HuH-7 (cell line): ENCODE data around the gene IGDCC3.

ENCODE experiments used
- DNase-seq: peaks from one replicate; pipeline ENCODE4 v3.0.0; 2011; ENCODE audit warnings: low spot score

The IGDCC3 gene

DNA sequence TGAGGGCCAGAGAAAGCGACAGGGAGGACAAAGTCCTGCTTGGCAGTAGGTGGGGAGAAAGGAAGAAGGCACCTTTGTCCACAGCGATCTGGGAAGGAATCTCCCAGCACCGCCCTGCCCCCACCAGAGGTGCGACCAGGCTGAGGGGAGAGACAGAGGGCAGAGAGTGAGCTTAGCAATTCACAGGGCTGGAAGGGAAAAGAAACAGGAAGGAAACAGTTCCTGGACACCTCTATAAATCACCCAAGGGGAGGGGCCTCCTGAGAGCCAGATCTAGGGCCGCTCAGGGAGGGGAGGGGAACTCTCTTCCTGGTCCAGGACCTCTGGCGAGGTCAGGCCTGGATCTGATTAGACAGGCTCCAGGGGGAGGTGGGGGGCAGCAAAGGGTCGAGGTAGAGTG is 37.9 kb downstream of the IGDCC3 start:
- no peak for DNase-seq

DNA sequence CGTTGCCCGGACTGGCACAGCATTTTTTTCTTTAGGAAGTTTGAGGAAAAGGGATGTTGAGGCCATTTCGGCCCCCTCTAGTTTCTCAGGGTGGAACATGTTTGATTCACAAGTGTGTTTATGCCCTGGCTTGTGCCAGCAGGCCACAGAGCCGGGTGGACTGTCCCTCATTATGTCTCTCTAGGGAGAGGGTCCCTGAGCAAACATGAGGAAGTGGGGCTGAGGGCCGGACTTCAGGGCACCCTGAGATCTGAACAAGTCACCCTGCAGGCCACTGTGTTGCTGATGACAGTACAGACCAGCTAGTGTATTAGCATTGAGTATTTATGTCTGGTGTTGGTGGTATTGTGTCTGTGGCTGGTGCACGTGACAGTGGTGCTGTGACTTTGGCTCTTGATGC is 38.4 kb downstream of the IGDCC3 start:
- no peak for DNase-seq

DNA sequence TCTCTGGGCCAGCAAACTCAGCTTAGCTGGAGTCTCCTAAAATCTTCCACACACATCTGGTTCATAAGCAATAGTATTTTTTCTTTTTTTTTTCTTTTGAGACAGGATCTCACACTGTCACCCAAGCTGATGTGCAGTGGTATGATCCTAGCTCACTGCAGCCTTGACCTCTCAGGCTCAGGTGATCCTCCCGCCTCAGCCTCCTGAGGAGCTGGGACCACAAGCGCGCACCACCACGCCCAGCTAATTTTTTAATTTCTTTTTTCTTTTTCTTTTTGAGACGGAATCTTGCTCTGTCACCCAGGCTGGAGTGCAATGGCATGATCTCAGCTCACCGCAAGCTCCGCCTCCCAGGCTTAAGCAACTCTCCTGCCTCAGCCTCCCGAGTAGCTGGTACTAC is 39.0 kb downstream of the IGDCC3 start:
- DNase-seq: no peak

DNA sequence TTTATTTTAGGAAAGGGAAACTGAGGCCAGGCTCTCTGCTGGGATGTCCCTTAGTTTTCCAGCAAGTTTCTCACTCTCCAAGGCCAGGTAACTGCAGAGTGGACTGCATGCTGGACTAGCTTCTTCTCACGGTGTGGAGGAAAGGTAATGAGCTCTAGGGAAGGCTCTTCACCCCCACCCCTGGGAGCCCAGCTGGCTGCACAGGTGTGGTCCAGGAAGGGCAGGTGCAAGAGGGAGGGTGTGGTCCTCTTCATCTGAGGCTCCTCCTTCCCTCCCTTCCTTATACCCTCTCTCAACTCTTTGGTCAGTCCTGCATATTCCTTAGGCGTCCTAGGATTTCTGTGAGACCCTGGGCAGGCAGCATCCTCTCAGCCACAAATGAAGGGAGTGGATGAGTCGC is 39.4 kb downstream of the IGDCC3 start:
- DNase-seq: no peak

DNA sequence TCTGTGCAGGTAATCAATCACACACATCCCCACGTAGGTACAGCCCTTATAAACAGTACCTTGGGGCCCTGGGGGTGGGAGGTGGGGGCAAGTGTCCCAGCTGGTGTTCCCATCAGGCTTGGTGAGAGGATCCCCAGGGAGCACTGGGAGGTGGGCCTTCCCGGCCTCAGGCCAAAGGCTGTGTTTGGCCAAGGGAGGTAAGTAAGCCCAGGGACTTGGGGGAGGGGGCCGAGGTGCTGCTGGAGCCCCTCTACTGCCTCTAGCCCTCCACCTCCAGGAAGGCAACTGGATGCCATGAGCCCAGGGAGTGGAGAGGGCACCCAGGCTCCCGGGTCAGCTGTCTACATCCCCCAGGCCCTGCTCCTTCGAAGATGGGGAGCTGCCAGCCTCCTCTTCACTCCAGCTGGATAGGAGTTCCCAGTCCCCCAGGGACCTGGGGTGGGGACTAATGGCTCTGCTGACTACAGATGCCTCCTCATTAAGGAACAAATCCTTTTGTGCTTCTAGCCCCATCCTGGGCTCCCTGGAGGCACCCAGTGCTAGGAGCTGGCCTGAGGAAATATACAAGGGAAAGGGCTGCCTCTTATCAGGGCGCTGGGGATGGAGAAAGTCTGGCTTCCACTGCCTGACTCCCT is 40.2 kb downstream of the IGDCC3 start:
- no peak for DNase-seq

DNA sequence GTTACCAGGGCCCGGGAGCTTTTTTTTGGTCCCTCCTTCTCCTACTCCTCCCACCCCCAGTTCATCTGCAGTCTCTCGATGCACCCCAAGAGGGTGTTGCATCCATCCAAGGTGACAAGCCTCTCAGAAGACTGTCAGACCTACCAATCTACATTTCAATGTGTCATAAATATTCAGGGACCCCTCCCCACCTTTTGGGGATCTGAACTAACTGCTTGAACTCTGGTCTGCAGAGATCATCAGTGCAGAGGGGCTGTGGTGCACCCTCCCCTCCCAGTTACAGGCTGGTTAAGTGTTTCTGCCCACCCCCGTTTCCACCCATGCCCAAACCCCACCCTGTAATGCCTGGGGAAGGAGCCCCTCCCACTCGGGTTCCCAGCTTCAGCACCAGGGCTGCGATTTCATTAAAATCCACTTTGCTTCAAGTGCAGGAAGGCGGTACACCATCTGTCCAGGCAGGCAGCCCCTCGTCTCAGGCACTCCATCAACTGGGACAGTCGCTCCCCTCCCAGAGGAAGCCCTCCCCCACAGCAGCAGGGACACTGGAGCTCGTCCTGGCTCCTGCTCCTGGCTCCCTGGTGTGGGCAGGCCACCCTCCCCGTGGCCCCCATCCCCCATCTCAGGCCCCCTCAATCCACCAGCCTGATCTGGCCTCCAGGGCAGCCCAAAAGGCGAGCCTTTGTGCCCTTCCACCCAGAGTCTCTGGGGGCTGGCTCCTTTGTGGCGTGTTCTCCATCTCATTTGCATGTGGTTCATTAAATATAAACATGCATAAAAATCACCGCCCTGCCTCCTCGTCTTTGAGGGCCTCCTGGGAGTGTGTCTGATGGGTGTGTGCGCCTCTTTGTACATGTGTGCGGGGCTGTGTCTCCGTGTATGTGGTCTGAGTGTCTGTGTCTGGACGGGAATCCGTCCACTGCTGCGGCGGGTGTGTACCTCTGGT is 41.0 kb downstream of the IGDCC3 start:
- no peak for DNase-seq

DNA sequence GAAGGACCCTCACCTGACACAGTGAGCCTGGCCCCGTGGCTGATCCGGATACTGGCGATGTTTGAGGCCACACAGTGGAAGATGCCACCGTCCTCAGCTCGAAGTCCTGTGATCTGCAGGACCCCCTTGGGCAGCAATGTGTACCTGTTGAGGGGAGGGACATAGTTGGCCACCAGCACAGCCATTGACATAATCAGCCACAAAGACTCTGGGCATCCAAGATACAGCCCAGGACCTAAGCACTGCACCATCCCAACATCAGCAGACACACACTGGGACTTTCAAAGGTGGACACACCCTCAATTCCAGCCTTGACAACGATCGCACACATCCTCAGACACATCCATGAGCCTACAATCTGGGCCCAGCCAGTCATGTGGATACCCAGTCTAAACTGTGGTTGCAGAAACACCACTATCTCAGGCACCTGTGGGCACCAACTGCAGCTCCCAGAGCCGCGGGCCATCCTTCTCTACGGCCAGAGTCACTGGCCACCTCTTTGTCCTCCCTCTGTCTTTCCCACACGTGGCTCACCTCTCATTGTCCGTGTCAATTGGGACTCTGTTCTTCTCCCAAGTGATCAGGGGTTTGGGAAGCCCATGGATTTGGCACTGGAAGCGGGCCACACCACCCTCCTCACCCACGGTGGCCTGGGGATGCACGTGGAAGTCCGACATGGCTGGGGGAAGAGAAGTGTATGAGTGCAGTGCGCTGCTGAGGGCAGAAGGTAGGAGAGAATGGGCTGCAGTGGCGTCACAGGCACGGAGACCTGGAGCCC is 42.3 kb downstream of the IGDCC3 start:
- DNase-seq: no peak

DNA sequence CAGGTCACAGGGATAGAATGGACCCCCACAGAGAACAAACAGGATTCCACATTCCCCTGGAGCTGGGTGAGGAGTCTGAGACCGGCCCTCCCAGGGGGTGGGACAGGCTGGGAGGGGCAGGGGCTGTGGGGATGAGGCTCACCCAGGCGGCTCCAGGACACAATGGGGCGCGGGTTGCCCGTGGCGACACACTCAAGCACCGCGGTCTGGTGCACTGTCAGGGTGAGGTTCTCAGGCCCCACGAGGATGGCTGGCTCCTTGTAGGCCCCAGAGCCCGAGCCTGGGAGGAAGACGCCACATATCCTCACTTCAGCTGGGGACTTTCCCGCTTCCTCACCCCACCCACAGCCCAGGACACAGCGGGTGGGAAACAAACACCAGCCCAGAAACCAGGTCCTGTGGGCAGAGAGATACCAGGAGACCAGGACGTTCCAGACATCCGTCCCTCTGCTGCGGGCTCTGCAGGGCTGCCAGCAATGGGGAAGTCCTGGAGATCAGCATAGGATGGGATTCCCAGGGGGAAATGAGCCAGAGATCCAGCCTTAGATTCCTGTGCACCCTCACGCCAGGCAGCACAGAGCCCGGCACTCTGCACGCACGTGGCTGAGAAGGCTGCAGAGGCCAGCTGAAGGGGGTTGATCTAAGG is 43.1 kb downstream of the IGDCC3 start:
- no peak for DNase-seq

DNA sequence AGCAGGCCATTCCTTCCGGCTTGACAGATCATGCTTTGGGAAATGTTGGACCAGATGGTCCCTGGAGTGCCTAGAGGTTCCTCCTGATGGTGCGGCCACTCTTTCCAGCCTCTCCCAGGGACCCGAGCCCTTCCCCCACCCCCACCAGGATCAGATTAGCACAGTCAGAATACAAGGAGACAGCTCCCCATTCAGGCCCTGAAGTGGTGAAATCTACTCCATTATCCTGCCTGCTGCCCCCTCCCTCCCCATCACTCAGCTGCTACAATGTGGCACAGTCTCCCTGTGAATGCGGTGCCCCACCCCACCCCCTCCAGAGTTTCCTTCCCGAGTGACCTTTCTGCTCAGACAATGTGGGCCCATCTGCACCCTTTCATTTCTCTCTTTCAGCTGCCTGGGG is 43.9 kb downstream of the IGDCC3 start:
- no peak for DNase-seq

DNA sequence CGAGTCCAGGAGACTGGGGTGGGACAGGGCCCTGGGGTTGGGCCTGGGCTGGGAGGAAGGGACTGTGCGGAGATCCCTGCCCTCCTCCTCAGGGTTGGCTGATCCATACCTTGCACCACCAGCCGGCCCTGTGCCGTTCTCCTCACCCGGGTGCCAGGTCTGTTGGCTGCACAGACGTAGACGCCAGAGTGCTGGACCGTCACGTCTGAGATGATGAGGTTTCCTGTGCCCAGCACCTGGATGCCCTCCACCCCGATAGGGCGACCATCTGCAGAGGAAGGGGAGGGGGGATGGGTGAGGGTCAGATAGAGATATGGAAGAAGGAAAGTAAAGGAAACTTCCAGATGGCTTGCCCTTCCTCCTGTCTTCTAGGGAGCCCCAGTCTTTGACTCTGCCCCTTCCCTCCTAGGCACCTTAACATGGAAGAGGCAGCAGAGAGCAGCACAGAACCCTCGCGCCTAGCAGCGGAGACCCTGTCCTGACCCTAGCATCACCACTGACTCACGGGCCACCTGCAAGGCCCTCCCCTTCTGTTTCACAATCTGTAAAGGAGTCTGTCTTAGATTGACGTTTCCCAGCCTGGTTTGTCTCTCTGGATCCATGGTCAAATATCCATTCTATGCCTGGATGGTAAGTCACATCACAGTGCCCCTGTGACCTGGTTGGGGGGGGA is 44.5 kb downstream of the IGDCC3 start:
- DNase-seq: no peak

DNA sequence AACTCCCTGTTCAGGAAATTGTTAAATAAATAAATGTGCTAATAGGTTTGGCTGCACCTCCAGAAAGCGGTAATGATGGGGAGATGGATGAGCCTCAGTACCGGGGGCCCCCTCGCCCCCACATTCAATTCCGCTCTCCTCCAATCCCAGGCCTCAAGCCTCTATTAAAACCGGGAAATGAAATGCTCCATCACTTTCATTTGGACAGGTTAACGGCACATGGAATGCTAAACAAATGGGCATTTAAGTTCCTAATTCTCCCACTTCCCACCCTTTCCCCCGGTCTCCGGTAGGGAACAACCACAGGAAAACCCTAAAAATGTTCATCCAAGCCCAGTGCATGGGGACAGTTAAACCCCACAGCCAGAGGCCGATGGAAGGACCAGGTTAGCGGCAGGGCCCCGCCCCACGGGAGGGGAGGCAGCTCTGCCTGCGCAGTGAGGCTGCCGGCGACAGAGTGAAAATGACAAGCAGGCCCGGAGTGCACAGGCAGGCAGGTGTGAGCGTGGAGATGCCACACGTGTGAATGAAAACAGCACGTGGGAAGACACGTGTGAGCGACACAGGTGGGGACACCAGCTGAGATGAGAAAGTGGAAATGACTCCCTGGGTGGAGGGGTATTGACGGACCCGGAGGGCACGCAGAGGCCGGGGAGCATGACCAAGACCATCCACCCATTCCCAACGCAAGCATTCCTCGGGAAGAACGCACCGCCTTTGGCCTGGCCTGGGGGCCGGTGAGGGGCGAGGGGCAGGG is 45.2 kb downstream of the IGDCC3 start:
- no peak for DNase-seq

DNA sequence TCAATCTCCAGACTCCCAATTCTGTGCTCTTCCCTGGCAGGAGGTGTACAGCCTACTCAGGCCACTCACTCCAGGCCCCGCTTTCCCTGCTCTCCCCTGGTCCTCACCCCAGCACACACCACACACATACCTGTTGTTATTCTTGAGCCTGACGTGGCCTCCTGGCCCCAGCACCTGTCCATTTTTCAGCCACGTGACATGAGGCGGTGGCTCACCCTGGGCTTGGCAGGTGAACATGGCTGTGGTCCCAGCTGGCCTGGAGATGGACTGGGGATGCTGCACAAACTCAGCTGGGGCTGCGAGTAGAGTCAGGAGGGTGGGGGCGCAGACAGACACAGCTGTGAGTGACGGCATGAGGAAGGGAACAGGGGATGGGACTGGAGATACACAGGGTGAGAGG is 46.0 kb downstream of the IGDCC3 start:
- DNase-seq: no peak

DNA sequence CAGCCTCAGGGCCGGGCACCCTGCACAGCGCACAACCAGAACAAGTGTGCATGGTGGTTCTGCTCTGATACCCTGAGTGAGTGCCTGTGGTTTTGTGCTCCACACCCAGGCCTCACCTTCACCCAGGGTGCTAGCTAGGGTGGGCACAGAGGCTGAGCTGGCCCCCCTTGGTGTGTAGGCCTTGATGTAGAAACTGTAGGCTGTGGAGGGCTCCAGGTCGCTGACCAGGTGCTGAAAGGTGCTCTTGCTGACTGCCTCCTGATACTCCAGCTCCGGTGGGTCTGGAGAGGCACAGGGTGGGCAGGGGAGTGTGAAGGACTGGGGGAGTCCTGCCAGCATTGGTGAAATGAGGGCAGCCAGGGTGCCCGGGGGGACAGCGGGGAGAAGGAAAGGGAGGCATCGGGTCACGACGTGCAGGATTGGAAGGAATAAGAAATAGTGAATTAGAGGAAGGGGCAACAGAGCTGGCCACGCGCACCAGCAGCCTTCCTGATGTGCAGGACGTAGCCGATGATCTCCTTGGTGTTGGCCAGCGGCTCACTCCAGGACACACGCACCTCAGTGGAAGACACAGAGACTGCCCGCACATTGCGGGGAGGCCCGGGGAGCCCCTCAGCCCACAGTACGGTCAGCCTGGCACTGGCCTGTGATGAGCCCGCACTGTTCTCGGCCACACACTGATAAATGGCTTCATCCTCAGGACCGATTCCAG is 46.7 kb downstream of the IGDCC3 start:
- no peak for DNase-seq

DNA sequence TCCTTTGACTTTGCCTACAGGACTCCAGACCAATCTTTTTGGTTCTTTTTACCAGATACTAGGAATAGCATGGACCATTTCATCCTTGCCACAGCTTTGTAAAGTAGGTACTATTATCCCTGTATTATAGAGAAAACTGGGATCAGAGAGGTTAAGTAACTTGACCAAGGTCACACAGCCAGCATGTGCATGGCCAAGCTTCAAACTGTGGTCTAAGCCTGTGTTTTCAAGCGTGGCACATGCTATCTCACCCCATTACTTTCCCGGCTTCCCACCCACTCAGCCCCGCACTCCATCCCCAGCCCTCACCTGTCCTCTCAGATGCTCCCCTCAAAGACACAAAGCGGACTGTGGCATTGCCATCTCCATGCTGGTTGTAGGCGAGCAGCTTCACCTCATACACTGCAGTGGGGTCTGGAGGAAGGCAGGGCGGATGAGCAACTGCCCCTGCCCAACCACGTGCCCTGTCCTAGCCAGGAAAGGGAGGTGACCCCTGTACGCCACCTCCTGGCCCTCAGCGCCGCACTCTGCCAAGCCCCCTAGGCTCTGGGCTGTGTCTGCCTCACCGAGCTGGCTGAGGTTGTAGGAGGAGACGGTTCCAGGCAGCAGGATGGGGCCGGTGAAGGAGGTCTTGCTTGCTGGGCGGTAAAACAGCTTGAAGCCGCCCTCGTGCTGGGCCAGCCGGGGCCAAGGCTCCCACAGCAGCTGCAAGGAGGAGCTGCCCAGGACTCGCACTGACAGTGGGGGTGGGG is 47.6 kb downstream of the IGDCC3 start:
- DNase-seq: no peak

DNA sequence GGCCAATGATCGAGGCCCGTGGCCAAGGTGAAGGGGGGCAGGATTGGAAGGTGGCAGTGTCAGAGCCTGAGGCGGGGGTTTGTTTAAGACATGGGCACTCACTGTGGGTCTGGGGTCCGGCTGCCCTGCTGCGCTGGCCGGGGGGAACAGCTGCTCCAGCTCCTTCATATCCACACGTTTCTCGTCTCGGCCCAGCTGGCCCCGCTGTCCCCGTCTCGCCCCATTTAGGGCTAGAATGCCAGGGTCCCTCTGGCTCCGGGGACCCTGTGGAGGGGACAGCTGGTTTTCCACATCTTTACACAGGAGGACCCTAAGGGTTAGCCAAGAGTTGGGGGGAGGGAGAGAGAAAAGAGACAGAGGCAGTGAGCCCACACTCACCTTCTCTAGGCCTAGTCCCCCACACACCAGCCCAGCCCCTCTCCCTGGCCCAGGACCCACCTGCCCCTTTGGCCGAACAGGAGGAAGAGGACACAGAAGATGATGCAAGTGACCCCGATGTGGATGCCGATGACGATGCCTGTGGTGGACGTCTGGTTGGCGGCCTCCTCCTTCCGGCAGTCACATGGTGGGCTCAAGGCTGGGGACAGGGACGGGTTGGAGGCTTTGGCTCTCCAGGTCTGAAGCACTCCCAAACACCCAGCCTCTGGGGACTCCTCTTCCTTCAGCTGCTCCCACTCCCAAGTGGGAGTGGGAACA is 48.4 kb downstream of the IGDCC3 start:
- no peak for DNase-seq

DNA sequence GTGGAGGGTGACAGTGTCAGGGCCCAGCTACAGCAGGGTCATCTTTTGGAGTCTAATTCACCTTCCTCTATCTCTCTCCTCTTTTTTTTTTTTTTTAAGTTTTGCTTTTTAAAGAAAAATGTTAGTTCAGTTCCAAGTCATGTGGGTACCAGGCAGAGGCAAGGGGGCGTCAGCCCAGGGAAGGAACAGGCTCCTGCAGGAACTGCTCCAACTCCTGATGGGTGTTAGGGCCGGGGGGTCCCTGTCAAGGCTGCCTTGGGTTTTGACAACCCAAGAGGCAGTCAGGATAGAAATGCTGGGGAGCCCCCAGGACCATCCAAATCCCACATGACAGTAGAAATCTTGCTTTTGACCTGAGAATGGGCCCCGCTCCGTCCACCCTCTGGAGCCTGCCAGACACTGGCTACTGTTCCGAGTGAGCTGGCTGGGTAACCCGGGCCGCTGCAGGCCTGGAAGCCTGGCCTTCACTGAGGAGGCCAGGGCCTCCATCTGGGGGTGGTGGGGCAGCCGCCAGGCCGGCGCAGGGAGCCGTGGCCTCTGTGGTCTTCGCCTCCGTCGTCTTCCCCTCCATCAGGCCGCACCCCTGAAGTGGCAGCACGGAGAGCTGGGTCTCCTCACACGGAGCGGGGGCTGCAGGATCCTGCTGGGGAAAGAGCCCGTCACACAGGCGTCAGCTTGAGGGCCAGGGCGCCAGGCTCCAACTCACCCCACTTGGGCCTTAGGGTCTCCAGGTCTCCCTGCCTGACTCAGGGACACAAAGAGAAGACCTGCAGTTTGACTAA is 49.1 kb downstream of the IGDCC3 start:
- DNase-seq: no peak

DNA sequence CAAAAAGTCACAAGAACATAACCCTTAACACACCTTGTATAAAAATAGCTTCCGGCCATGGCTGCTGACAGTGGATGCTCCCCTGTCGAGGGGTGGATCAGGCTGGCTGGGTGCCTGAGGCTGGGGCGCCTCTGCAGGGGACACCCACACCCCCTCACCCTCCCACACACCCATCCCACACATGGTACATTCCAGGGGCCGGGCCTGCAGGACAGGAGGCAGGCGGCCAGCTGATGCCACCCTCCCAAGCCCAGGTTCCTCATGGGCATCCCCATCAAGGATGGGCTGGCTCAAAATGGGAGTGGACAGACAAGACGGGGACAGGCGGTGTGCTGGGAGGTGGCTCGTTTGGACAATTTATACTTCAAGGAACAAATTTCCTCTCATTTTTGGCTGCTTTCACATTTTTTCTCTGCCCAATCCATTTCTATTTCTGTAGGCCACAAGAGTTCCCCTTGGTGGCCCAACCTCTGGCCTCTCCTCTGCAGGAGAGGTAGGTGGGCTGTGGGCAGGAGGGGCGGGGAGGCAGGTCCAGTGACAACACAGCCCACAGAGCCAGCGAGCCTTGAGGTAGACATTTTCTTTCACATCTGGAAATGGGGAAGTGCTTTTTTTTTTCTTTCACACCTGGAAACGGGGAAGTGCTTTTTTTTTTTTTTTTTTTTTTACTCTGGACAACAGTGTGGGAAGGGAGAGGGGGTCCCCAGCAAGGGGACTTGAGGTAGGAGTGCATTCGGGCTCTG is 50.0 kb downstream of the IGDCC3 start:
- no peak for DNase-seq
